ES-I3 (cell line): ENCODE measurements around the gene TMEM44.
"Not testable (repeated sequence)": the region's sequence is repeated elsewhere in the genome, so short reads cannot be mapped to it uniquely, and the experiment has no call there.

Experiments
- H3K36me3 ChIP-seq: 2 replicates; pipeline ENCODE4 v1.6.1; 2013; ENCODE audit warnings: mild to moderate bottlenecking, low read length, control low read depth, moderate library complexity; ENCODE audit not compliant: insufficient read depth
- H3K4me1 ChIP-seq: 2 replicates; pipeline ENCODE4 v1.6.1; 2013; ENCODE audit warnings: mild to moderate bottlenecking, control low read depth, low read length; ENCODE audit not compliant: insufficient read depth
- H3K9ac ChIP-seq: 2 replicates; pipeline ENCODE4 v1.6.1; 2013; ENCODE audit warnings: low read depth, mild to moderate bottlenecking, low read length, moderate library complexity
- H3K9me3 ChIP-seq: 2 replicates; pipeline ENCODE4 v1.6.1; 2013; ENCODE audit warnings: mild to moderate bottlenecking, low read length, moderate library complexity; ENCODE audit not compliant: control insufficient read depth, insufficient read depth

The TMEM44 gene

GRCh38 chr3:194632226-194632808, 902 bp downstream of the TMEM44 start:
- Histone ChIP-seq H3K4me1 (peaks cover 4% of the 10 kb centered on the region; the same call in 1 of the 2 replicates), H3K36me3 (peaks cover 7% of the 10 kb centered on the region; the same call in 1 of the 2 replicates), H3K9me3 (peaks cover 12% of the 10 kb centered on the region), H3K9ac (peak overlapping the region; percentile 76)

- peaks cover 7% of the 10 kb centered on the region; the same call in 1 of the 2 replicates for H3K36me3 ChIP-seq
- H3K9ac ChIP-seq = no peak overlapping the region
- H3K4me1 ChIP-seq = no peaks in the 10 kb centered on the region
- H3K9me3 ChIP-seq = peaks cover 12% of the 10 kb centered on the region
Measured at GRCh38 chr3:194631696-194632095, 1.5 kb downstream of the TMEM44 start.

- not testable (repeated sequence) for H3K9ac ChIP-seq, H3K36me3 ChIP-seq, H3K4me1 ChIP-seq
- H3K9me3 ChIP-seq = peaks cover 12% of the 10 kb centered on the region
Measured at GRCh38 chr3:194630681-194631080, 2.5 kb downstream of the TMEM44 start.

- Histone ChIP-seq H3K36me3 (peaks cover 2% of the 10 kb centered on the region; the same call in 1 of the 2 replicates), H3K9me3 (peaks cover 4% of the 10 kb centered on the region), H3K9ac (no peak overlapping the region), H3K4me1 (peaks cover 3% of the 10 kb centered on the region; the same call in 1 of the 2 replicates)
Measured at GRCh38 chr3:194624956-194625355, 8.3 kb downstream of the TMEM44 start.

GRCh38 chr3:194623449-194624290, 9.5 kb downstream of the TMEM44 start:
- H3K36me3 ChIP-seq = peaks cover 2% of the 10 kb centered on the region; the same call in 1 of the 2 replicates

GRCh38 chr3:194622621-194623340, 10.4 kb downstream of the TMEM44 start:
- H3K36me3 ChIP-seq = no peaks in the 10 kb centered on the region; the same call in 1 of the 2 replicates
- H3K9ac ChIP-seq = no peak overlapping the region
- H3K4me1 ChIP-seq = peaks cover 3% of the 10 kb centered on the region; the same call in 1 of the 2 replicates
- H3K9me3 ChIP-seq = no peaks in the 10 kb centered on the region

More at GRCh38 chr3:194623449-194624290, 9.5 kb downstream of the TMEM44 start:
- Histone ChIP-seq H3K9me3 (no peaks in the 10 kb centered on the region), H3K4me1 (peaks cover 3% of the 10 kb centered on the region; the same call in 1 of the 2 replicates), H3K9ac (no peak overlapping the region)

- Histone ChIP-seq H3K36me3 (no peaks in the 10 kb centered on the region; the same call in 1 of the 2 replicates), H3K9ac (no peak overlapping the region), H3K4me1 (peaks cover 3% of the 10 kb centered on the region; the same call in 1 of the 2 replicates), H3K9me3 (no peaks in the 10 kb centered on the region)
Measured at GRCh38 chr3:194621947-194622346, 11.3 kb downstream of the TMEM44 start.

- Histone ChIP-seq H3K4me1 (peaks cover 3% of the 10 kb centered on the region; the same call in 1 of the 2 replicates), H3K9me3 (no peaks in the 10 kb centered on the region), H3K36me3 (no peaks in the 10 kb centered on the region; the same call in 1 of the 2 replicates), H3K9ac (no peak overlapping the region)
Measured at GRCh38 chr3:194620196-194620595, 13.0 kb downstream of the TMEM44 start.

GRCh38 chr3:194619741-194620140, 13.5 kb downstream of the TMEM44 start:
- Histone ChIP-seq H3K9me3 (no peaks in the 10 kb centered on the region), H3K9ac (no peak overlapping the region), H3K4me1 (peaks cover 3% of the 10 kb centered on the region; the same call in 1 of the 2 replicates), H3K36me3 (no peaks in the 10 kb centered on the region; the same call in 1 of the 2 replicates)

- H3K9ac ChIP-seq = no peak overlapping the region
- H3K9me3 ChIP-seq = no peaks in the 10 kb centered on the region
- no peaks in the 10 kb centered on the region; the same call in 1 of the 2 replicates for H3K36me3 ChIP-seq
- H3K4me1 ChIP-seq = peaks cover 3% of the 10 kb centered on the region; the same call in 1 of the 2 replicates
Measured at GRCh38 chr3:194618858-194619608, 14.2 kb downstream of the TMEM44 start.

GRCh38 chr3:194617827-194618226, 15.4 kb downstream of the TMEM44 start:
- no peak overlapping the region for H3K9ac ChIP-seq
- H3K9me3 ChIP-seq = no peaks in the 10 kb centered on the region
- no peaks in the 10 kb centered on the region for H3K4me1 ChIP-seq
- no peaks in the 10 kb centered on the region; the same call in 1 of the 2 replicates for H3K36me3 ChIP-seq

- Histone ChIP-seq H3K9me3 (no peaks in the 10 kb centered on the region), H3K9ac (no peak overlapping the region), H3K4me1 (no peaks in the 10 kb centered on the region), H3K36me3 (no peaks in the 10 kb centered on the region; the same call in 1 of the 2 replicates)
Measured at GRCh38 chr3:194617143-194617671, 16.0 kb downstream of the TMEM44 start.

GRCh38 chr3:194615226-194615625, 18.0 kb downstream of the TMEM44 start:
- Histone ChIP-seq H3K9ac (no peak overlapping the region), H3K36me3 (no peaks in the 10 kb centered on the region; the same call in 1 of the 2 replicates), H3K9me3 (no peaks in the 10 kb centered on the region), H3K4me1 (no peaks in the 10 kb centered on the region)
